Fibroblast of lung (primary cell): ENCODE data around the gene TTLL9.

ENCODE experiments used
- EZH2 ChIP-seq: IDR thresholded peaks from 2 replicates; pipeline ENCODE4 v1.5.1; 2012; ENCODE audit warnings: low read length, control low read depth, mild to moderate bottlenecking; ENCODE audit errors: missing control alignments
- TF ChIP-seq, protein P1 (sequence below), 2 donors: IDR thresholded peaks in 1 of 2; conservative IDR thresholded peaks in 1 of 2; 1 replicate in 1 of 2; 2 replicates in 1 of 2; pipeline ENCODE4 v1.5.1; 2011 to 2012; ENCODE audit warnings: low read length in 2 of 2, control low read depth in 1 of 2, inconsistent platforms in 1 of 2, low read depth in 1 of 2, mild to moderate bottlenecking in 1 of 2

DNA sequence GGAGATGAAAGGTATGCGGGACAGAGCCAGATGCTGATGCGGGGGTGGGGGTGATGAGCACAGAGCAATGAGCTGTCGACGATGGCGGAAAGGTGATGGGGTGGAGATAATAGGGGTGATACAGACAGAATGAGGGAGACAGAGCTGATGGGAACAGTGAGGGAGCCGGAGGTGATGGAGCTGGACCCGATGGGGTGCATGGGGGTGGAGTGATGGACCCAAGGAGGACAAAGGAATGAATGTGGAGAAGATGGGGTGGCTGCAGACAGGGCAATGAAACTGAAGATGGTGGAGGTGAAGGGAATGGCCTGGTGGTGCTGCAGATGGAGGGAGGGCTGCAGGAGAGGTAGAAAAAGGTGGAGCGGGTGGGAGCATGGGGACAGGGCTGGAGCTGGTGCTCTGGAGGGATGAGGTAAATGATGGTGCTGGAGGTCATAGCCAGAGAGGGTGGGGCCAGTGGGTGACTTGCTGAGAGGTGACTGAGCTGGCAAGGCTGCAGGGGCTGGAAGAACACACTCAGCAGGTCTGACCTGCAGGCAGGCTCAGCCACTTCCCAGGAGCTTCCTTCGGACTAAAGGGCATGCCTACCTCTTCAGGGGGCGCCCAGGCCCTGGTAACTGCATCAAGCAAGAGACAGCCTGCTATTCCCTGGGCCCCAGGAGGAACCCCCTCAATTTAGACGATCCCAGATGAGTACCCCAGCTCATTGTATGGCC is 19.0 kb upstream of the TTLL9 start:
- TF ChIP-seq, protein P1, sequence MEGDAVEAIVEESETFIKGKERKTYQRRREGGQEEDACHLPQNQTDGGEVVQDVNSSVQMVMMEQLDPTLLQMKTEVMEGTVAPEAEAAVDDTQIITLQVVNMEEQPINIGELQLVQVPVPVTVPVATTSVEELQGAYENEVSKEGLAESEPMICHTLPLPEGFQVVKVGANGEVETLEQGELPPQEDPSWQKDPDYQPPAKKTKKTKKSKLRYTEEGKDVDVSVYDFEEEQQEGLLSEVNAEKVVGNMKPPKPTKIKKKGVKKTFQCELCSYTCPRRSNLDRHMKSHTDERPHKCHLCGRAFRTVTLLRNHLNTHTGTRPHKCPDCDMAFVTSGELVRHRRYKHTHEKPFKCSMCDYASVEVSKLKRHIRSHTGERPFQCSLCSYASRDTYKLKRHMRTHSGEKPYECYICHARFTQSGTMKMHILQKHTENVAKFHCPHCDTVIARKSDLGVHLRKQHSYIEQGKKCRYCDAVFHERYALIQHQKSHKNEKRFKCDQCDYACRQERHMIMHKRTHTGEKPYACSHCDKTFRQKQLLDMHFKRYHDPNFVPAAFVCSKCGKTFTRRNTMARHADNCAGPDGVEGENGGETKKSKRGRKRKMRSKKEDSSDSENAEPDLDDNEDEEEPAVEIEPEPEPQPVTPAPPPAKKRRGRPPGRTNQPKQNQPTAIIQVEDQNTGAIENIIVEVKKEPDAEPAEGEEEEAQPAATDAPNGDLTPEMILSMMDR (conservative IDR thresholded peaks at IDR 0.05 in 1 of 2, IDR thresholded peaks at IDR 0.05 in 1 of 2; ENCODE audit: low read depth in 1 of 2, low read length in 2 of 2), result no peak
- TF ChIP-seq EZH2, result no peak
